ENCODE results near the gene EEFSEC.

EEFSEC gene

DNA sequence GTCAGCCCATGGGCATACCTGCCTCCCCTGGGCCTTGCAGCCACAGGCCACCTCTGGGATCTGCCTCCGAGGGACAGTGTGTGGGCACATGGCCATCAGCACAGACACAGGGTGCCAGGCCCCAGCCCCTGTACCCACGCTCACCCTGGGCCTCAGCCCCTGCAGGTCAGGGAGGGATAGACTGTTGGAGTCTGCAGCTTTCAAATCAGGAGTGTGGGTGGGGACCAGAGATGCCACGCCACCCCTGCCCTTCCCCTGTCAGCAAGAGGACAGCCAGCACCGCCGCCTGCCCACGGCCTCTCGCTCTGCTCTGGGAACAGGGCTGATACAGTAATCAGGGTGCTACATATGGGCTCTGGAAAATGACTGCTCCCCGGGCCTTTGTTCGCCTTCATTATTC, 240.8 kb downstream of the EEFSEC start:
- DNase-seq (ENCODE audit: low read depth) = no peak

DNA sequence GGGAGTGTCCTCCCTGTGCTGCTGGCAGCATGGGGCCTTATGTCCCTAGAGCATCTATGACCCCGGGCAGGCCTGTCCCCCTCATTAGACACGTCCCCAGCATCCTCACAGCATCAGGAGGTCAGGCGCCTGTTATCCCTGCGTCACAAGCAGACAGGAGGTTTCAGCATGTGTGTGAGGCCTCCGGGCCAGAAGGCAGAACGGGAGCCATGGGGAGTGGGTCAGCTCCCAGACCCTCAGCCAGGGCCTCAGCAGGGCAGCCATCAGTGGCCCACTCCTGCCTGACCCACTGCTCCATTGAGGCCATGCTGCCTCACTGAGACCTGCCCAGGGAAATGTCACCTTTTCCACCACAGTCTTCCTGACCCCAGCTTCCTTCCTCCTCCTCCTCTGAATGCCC, 241.8 kb downstream of the EEFSEC start:
- DNase-seq (ENCODE audit: low read depth) = no peak

DNA sequence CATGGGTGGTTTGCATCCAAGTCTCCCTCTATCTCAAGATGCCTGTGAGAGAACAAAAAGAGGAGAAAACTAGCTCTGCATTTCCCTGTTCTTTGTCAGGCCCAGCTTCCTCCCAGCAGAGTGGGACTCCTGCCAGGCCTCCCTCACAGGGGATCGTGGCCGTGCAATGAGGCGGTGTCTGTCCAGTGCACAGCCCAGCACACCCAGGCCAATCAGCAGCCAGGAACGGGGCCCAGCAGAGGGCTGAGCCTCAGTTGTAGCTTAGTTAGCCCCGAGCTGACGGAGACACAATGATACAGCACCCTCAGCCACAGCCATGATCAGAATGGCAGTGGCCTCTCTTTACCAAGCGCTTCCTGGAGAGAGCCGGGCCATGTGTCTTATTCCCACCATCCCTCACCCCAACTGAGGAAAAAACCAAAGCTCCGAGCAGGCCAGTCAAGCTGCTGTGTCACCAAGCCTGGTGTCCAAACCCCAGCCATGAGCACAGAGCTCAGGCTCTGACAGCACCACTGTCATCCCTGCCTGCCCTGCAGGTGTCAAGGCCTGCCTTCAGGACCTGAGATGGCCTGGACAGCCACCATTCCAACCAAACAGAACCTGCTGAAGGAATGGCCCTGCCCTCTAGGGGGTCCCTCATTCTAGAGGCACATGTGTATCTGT, 242.3 kb downstream of the EEFSEC start:
- no peak for DNase-seq (ENCODE audit: low read depth)

DNA sequence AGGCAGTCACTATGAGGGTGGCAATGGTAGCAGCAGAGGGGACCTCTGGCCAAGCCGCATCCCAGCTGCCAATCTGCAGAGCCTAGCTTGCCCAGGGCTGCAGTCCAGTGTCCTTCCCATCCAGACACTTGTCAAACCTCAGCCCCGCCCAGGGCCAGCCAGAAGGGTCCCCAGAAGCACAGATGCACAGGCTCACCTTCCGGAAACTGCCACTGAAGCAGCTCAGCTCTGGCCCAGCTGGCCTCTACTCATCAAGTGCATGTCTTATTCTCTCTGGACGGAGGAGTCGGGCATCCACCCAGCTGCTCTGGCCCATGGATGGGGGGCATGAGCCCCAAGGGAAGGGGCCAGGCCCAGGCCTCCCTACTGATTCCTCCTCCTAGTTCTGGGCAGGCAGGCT, 244.2 kb downstream of the EEFSEC start:
- DNase-seq (ENCODE audit: low read depth) = no peak

DNA sequence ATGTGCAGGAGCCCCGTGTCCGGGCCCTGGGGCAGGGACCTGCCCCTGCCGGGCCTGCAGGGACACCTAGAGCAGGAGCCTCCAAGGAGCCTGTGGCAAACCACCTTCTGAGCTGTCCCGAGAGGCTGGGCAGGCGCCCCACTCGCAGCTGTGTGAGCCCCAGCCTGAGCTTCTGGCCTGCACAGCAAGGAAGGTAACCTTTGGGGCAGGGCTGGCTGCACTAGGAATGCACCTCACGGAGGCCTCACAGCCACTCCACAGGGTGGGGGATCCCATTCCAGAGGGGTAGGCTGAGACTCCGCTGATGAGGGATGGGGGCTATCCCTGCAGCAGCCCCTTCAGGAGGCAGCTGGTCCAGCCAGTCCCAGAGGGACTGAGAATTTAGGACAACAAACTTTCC, 245.3 kb downstream of the EEFSEC start:
- DNase-seq (ENCODE audit: low read depth) = no peak

DNA sequence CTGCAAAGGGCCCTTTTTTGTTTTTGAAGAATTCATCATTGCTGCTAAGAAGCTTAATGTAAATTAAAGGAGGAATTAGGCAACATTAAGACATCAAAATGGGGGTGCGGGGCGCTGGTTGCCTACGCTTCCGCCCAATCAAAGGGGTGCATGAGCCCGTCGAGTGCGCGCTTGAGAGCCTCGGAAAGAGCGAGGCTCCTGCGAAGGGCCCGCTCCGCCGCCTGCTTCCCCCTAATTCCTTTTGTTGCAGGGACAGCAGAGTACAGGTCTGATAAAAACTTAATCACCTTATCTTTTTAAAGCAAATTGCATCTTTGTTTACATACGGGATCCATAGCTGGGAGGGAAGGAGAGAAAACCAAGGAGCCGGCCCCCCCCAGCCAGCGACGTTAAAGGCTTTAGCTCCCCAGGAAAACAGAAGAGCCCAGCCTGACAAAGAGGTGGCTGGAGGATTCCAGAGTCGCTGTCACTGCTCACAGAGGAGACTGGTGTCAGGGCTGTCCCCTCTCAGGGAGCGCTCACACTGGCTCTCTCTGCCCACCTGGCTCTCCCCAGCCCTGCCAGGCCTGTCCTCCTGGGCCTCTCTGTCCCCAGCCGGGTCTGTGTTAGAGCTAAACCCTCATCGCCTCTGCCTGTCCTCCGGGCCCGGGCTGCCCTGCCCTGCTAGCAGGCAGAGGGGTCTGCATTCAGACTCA, 246.1 kb downstream of the EEFSEC start:
- DNase-seq (ENCODE audit: low read depth) = no peak

DNA sequence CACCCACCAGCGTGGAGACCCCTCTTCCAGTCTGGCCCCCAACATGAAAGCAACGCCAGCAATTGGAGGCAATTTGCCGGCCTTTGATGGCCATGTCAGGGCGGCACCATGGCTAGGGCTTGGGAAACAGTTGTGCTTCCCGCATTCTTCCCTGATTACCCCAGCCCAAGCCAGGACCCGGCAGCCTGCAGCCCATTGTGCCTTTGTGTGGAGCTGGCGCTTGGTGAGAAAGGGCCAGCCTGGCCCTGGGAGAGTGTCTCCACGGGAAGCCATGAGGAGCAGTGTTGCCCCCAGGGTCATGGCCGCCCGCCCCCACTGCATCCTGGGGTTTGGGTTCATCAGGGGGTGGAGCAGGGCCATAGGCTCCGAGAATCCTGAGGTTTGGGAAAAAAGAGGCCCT, 247.4 kb downstream of the EEFSEC start:
- DNase-seq (ENCODE audit: low read depth) = no peak

DNA sequence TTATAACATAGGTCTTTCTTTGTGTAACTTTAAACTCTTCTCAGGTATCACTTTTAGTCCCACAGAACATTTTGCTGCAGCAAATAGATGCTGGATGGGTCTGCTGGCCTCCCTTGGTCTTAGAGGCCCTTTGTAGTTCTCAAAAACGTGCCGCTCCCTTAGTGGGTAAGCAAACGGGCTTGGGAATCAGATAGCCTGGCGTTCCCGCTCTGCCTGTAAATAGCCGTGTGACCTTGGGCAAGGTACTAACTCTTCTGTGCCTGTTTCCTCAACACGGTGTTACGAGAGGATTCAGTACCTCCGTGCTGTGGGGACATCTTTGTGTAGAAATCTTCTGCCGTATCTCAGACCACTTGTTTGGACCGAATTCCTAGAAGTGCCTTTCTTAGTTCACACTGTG, 249.0 kb downstream of the EEFSEC start:
- DNase-seq (ENCODE audit: low read depth) = no peak

DNA sequence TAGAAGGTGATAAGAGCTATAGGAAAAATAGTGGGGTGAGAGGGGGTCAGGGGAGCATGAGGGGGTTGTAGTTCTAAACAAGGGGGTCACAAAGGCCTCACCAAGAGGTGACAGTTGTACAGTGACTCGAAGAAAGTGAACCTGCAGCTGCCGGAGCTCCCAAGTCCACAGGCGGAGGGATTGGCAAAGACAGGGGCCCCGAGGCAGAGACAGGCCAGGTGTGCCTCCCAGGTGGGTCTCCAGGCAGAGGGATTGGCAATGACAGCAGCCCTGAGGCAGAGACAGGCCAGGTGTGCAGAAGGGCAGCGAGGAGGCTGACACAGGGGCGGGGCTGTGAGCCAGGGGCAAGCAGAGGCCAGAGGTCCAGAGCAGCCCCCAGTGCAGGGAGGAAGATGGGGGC, 249.7 kb downstream of the EEFSEC start:
- no peak for DNase-seq (ENCODE audit: low read depth)

DNA sequence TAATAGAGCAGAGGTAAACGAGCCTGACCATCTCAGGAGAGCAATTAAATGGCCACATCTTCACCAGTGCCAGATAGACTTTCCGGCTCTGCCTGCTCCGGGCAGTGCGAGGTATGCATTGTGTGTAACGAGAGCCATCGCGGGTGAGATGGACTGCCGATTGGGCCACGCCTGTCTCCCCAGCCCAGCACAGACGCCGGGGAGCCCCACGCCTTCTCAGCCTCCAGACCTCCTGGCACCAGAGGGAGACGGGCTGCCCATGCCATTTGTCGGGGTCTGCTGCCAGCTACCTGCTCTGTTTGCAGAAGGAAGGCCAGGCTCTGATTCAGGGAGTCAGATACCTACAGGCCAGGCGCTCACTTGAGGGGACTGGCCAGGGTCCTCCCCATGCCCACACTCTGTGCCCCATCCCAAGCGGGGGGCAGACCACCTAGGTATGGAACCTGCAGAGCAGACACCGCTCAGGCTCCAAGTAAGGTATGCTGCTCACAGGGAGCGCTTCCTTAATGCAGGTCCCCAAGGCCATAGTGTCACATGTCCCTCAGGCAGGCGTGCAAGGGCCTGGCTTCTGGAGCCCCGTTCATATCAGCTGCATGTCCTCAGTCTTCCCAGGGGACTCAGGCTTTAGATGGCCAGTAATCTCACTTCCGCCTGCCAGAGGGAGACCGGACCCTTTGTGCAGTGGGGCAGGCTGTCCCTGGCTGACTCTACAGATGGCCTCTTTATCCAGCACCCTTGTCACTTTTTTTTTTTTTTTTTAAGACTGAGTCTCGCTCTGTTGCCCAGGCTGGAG, 251.2 kb downstream of the EEFSEC start:
- no peak for DNase-seq (ENCODE audit: low read depth)

DNA sequence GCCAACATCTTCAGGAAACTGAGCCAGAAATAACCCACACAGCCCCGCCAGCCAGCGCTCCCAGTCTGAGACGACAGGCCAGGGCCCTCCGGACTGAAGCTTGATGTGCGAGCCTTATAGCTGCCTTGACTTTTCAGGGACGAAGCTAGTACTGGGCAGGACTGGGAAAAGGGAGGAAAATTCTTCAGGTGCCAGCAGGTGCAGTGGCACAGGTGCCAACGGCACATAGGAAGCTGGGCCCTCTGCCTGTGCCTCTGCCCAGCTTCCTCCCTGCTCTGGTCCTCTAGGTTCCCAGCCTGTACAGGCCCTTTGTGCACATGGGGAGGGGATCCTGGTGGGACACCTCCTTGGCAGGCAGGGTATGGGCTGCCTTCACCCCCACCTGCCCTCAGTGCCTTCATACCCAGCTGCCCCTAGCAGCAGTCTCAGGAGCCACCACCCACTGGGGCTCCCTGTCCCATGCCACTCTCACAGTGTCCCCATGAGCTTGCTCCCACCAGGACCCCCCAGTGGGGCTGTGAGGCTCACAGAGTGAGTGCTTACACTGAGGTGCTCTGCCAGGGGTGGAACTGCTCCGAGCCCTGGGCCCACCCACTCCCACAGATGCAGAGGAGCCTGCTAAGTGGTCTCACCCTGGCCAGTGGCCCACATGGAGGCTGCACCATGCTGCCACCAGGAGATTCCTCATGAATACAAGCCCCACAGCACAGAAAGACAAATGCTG, 252.4 kb downstream of the EEFSEC start:
- DNase-seq (ENCODE audit: low read depth) = no peak

DNA sequence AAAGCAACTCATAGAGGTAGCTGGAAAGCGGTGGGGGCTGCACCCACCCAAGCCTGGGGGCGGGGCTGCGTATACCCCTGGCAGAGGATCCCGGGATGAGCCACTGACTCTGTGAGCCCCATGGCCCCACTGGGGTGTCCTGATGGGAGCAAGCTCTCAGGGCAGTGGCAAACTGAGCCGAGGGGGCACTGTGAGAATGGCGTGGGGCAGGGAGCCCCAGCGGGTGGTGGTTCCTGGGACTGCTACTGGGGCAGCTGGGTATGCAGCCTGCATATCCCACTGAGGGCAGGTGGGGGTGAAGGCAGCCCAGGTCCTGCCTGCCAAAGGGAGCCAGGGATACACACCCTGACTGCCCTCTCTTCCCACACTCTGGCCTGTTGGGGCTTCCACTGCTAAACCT, 254.0 kb downstream of the EEFSEC start:
- no peak for DNase-seq (ENCODE audit: low read depth)

DNA sequence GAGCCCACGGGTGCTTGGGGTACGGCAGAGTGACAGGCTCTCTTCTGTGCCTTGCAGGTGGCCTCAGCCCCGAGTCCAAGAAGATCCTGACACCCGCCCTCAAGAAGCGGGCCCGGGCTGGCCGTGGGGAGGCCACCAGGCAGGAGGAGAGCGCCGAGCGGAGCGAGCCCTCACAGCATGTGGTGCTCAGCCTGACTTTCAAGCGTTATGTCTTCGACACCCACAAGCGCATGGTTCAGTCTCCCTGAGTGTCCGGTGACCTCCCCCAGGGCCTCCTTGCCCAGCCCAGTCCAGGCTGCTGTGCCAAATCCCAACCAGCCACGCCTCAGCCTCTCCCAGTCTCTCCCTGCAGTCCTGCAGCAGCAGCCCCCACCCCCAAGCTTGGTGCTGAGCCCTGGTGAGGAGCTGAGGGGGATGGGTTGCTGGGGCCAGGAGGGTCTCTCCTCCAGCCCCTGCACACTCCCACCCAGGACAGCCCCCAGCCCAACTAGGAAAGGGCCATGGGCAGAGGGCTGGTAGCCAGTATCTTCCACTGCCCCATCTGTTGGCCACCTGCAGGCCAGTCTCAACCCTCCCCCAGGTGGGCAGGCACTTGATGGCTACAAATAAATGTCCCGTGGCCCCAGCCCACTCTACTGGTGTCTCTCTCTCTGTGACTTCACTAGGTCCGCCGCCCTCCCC, 254.9 kb downstream of the EEFSEC start:
- no peak for DNase-seq (ENCODE audit: low read depth)

DNA sequence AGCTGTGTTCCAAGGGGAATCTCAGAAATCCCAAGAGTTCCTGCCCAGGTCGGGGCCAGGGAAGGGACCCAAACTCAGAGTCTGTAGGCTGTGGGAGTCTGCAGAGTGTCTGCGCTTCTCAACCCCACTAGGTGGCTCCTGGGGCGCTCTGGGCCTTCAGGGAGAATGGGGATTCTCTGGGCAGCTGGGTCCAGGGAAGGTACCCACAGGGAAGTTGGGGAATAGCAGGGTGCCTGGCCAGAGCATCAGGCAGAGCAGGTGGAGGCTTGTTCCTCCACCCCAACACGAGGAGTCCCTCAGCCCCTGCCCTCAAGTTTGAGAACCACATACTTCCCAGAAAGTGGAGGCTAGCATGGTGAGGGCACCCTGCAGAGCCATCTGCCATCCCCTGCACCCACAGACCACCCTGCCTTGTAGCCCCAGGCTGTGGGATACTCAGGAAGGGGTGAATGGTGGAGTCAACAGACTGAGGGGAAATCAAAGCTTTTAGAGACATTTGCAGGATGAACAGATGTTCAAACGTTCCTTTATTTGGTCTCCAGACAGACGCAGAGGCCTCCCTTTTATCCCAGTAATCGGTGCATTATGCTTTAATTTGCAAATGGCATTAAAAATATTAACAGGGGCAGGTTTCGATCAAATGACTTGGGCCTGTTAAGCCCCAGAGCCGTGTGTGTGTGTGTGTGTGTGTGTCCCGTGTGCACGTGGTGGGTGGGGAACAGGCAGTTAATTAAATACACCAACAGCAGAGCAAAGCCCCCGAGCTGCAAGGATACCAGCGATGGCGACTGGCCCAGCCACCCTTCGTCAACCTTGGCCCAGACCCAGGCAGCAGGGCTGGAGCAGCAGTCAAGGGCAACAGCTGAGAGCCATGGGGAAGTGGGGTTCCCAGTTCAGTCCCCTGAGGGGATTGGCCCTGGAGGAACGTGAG, 255.7 kb downstream of the EEFSEC start:
- no peak for DNase-seq (ENCODE audit: low read depth)

DNA sequence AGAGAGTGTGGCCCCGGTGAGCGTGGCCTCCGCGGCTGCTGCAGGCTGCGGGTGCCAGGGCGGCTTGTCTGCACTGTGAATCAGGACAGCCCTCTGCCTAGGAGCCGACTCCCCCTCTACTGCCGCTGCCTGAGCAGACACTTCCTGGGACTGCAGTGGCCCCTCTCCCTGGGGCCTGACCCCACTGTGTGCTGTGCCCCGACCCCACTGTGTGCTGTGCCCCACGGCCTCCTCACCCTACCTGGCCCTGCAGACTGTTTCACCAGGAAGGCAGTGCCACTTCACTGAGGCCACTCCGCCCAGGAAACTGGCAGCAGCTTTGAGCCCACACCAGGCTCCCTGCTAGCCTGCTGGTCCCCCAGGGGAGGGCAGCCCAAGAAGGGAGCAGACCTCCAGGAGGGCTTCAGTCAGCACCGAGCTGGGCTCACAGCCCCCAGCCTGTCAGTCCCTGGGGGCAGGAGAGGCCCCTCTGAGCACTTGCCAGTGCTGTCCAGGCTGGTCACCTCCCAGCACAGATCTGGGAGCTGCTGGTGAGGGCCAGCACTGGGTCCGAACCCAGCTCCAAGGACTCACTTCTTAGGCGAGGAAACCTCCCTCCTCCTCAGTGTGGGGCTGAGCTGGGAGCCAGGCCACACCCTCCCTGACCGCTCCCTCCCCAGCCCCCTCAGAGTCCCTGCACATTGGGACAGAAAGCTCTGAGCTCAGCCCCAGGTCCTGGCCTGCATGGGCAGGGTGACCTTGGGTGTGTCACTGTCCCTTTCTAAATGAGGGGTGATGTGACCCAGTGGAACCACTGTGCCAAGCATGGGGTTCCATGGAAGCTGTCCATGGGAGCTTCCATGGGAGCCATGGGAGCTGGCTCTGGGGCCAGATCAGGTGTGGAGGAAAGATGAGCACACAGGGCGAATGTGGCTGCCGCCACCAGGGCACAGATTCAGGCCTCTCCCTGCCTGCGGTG, 256.6 kb downstream of the EEFSEC start:
- no peak for DNase-seq (ENCODE audit: low read depth)

DNA sequence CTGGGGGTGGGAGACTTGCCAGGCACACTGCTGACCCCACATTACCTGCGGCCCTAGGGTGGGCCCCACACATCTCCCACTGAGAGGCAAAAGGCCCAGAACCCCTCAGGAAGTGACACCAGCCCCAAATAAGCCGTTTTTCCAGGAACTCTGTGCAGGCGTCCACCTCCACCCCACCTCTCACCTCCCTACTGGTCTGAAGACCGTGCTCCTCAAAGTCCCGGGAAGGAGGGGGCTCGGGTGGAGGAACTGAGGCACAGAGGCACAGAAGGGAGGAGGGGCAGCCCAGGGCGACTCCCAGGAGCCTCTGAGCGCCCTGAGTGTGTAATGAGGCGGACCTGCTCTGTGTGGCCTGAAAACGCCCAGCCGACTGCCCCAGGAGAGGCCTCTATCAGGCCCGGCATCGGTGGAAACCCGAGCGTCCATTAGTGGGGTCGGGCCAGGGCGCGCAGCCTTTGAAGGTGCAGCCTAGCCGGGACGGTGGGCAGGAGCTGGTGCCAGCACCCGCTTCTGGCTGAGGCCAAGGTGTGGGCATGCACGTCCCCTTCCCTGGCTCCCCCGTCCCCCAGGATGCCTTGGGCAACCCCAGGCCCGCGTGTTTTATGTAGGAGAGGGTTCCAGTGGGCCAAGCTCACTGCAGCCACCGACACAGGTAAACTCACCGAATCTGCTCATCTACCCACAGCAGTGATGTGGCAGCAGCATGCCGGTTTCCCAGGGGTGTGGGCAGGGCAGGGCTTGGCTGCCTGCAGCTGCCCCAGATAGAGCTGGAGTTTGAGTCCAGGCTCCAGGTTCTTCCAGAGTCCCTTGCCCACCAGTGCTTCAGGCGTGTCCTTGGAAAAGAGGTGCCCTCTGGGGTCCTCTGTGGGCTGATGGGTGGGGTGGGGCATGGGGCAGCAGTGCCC, 257.6 kb downstream of the EEFSEC start:
- DNase-seq (ENCODE audit: low read depth) = no peak

DNA sequence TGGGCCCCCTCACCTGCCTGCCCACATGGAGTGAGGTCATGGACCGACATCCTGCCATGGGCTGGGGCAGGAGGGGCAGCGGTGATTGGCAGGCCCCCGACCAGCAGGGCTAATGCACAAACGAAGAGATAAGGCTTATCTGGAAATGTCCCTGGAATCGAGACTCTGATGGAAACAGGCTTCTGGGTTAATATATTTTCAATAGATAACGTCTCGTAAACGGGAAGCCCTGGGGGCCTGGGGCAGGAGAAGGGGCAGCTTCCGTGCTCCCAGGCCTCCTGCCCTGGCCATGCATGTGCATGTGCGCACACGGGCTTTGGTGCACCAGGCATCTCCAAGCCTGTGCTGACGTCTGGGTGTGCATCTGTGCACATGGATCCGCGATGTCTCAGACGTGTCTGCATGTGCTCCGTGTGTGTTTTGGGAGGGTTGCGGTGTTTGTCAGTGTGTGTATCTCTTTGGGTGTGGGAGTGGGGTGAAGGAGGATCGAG, 258.3 kb downstream of the EEFSEC start:
- no peak for DNase-seq (ENCODE audit: low read depth)
